ENCODE measurements around the gene TBC1D12.

- TF ChIP-seq CTCF (IDR thresholded peaks at IDR 0.05; ENCODE audit: insufficient read depth, low read length, poor library complexity, severe bottlenecking), result no peak
- TF ChIP-seq EZH2phosphoT487 (conservative IDR thresholded peaks at IDR 0.05; ENCODE audit: low read length), result no peak
Measured at GRCh38 chr10:94417321-94417720, 15.0 kb downstream of the TBC1D12 start.

All from SU-DHL-6 (cell line).